Measurements from ENCODE around the gene CDK5RAP1.

Gene CDK5RAP1

DNA sequence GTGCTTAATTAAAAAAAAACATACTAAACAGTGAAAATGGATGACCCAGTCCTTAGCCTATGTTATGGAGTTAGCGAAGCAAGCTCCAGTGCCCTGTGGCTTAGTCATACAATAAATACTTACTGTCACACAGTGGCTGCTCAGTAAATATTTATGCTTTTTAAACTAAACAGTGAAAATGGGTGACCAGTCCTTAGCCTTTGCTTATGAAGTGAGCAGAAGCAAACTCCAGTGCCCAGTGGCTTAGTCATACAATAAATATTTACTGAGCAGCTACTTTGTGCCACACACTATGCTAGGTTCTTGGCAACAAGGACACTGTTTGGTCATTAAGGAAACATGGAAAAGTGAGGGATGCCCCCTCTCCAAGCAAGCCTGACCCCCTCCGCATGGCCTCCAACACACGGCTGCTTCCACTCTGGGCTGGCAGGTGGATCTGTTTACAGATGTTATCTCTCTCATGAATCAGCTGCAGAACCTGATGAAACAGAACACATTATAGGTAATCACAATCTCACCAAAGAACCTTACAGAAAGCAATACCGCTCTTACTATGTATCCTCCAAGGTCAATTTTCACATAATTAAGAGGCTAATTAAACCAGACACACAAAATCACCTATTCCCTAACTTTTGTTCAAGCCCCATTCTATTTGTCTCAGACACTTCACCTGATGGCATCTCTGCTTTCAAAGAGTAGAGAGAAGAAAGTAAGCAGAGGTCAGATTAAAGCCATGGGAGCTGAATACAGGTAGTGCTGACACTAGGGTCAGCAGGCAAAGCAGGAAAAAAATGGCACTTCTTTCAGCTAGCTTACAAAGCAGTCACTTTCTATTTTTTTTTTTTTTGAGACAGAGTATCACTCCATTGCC is 27.3 kb downstream of the CDK5RAP1 start:
- no peak for DNase-seq

DNA sequence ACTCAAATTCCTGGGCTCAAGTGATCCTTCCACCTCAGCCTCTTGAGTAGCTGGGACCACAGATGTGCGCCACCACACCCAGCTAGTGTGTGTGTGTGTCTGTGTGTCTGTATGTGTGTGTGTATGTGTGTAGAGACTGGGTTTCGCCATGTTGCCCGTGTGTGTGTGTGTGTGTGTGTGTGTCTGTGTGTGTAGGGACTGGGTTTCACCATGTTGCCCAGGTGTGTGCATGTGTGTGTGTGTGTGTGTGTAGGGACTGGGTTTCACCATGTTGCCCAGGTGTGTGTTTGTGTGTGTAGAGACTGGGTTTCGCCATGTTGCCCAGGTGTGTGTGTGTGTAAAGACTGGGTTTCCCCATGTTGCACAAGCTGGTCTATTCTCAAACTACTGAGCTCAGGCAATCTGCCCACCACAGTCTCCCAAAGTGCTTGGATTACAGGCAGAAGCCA is 28.3 kb downstream of the CDK5RAP1 start:
- no peak for DNase-seq

DNA sequence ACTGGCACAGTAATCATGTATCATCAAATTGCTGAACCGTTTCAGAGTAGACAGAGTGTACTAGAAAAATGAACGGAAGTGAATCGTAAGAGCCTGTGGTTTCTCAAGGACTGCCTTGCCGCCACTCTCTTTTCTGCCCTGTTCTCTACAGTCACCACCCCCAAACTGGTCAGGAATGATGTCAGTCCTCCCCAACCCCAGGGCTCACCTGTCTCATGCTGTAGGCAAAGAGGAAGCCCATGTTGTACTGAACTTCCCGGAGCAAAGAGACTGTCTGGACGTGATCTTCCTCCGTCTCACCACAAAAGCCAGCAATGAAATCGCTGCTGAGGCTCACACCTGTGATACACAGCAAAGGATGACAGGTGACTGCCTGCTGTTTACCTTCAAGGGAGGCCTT is 31.0 kb downstream of the CDK5RAP1 start:
- DNase-seq: no peak

DNA sequence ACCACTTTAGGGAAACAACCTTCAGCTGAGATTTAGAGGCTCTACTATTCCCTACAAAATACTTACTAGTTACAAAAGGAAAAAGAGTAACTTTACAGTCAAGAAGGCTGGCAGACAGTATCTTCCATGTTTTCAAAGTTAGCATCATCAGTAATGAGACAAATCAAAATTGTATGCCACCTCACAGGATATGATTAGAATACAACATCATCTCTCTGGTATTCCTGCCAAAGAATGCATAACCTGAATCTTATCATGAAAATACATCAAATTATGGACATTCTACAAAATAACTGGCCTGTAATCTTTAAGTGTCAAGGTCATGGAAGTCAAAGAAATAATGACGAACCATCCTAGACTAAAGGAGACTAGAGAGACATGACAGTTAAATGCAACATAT is 38.4 kb downstream of the CDK5RAP1 start:
- DNase-seq: no peak

DNA sequence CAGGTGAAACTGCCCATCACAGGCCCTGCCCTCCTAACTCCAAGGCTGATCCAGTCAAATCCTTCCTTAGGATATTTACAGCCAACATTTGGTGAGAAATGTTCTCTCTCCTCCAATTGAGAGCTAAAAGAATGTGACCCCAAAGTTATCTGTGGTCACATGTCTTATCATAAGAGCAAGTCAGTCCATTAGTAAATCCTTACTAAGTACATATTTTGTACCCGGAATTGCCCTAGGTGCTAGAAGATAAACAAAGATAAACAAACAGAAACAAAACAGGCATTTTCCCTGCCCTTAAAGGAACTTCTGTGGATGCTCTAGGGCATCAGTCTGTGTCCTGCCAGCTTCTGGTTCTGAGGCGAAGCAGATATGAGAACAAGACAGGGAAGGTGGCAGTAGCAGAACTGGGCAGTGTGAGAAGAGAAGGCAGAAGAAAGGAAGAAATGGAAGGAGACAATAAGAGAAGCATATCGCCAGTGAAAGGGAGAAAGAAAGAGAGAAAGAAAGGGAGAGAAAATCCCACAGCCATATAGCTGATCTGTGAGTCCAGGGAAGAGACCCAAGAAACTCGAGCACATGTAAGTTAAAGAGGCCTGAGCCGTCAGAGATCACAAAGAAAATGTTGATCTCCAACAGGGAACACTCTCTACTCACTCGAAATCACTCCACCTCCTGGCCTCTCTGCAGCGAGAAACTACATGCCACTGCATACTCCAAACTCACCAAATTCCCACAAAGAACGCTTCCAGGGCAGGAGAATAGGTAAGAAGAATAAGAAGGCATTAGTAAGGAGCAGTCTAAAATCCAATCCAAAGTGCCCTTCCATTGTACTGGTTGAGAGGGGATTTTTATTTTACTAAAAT is 41.7 kb downstream of the CDK5RAP1 start:
- no peak for DNase-seq

DNA sequence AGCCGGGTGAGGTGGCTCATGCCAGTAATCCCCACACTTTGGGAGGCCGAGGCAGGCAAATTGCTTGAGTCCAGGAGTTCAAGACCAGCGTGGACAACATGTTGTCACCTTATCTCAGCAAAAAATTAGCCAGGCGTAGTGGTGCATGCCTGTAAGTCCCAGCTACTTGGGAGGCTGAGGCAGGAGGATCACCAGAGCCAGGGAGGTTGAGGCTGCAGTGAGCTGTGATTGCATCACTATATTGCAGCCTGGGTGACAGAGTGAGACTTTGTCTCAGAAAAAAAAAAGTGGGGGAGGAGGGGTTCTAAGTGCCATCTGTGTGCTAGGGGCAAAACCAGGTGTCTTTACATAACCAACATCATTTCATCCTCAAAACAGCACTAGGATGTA is 48.3 kb downstream of the CDK5RAP1 start:
- no peak for DNase-seq

DNA sequence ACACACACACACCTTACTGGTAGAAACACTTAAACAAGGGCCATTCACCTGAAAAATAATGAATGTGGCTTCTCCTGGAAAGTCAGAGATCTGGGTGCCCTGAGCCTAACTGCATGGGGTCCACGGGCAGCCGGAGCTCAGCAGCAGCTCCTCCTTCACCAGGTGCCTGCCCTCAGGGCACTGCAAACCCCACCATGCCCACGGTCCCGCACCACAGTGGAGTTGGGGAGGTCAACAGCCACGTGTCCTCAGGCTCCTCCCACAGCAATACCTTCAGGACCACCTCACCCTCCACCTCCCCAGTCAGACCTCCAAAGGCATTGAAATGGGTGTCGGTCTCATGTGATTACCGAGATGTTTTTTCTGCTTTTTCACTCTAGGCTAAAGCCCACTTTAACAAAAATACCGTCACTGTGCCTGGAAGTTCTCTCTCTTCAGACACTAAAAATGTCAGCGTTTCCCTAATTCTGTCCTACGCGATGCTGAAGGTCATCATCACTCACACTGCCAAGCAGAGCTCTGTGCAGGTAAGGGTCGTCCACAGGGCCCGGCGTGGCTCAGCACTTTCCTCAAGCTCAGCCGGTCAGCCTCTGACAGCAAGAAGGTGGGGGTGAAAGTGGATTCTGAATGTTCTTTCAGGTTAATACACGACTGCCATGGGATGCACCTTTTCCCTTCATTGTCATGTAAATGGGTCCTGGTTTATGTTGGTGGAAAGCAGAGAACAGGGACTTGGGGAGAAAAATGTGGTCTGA is 48.9 kb downstream of the CDK5RAP1 start:
- no peak for DNase-seq

DNA sequence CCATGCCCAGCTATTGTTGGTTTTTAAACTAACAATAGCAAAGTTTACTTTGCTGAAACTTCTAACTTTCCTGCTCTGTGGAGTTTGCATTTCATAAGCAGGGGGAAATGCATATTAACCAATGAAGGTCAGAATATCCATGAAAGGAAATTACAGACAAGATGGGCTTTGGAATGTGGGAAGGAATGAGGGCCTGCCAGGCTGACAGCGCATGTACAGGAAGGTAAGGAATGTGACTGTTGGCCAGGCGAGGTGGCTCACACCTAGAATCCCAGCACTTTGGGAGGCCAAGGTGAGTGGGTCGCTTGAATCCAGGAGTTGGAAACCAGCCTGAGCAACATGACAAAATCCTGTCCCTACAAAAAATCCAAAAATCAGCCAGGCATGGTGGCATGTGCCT is 49.6 kb downstream of the CDK5RAP1 start:
- DNase-seq: no peak

DNA sequence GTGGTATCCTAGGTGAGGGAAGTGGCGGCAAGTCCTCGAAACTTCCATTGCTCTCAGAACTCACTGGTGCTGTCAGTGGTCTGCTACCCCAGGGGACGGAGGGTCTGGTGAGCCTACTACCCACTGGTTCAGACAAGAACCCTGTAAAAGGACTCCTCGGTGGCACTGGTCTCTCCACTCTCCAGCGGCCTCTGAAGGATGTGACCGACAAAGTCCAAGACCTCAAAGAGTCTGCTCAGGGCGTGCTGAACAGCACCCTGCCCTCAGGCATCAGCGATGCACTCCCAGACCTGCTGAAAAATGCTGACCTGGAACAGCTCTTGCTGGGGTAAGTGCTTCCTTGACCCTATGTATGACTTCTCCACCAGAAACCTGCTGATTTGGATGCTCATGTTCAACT is 51.8 kb downstream of the CDK5RAP1 start:
- DNase-seq: no peak

DNA sequence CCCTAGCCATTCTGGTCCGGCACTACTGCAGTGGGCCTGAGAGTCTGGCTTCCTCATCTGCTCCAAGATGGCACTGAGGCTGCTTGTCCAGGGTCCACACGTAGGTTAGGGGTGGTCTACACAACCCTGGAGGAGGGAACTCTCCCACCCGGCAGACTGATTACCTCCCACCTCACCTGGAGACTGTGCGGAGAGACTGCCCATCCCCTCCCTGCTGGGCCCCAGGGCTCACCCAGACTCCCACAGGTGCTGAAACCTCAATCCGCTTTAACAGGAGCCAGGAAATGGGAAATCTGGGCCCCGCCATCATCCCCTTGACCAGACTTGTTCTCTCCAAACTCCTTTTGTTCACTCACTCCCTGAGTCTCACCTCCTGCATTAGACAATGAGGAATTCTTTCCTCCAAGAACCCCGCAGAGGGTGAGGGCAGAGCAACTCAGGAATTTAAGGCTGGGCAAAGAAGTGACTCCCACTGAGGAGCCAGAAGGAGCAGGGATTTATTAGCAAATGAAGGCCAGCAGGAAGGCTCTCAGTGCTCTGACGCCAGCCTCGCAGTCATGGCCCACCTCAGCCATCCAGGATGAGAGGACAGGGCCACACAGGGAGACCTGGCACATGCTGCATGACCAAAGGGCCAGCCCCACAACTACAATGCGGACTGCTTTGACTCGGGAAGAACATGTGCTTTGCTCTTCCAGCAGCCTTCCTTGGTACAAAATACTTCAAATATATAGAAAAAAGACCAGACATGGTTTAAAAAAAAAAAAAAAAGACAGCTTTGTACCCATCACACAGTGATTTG is 53.0 kb downstream of the CDK5RAP1 start:
- no peak for DNase-seq

DNA sequence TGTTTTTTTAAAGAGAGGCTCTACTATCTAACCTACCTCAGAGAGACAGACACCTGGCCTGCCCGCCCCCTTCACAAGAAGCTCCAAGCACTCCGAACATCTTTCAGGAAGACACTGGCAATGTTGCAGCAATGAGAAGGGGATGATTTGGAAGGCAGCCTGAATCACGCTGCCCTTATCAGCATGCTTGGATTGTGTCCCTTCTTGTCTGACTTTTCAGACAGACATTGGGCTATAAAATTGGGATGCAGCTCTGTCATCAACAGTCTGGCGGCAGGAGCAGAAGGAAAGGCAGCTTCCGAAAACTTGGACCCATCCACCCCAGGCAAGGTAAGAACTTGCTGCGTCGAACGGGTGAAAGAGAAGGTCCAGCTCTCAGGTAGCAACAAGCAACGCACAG is 56.0 kb downstream of the CDK5RAP1 start:
- no peak for DNase-seq

DNA sequence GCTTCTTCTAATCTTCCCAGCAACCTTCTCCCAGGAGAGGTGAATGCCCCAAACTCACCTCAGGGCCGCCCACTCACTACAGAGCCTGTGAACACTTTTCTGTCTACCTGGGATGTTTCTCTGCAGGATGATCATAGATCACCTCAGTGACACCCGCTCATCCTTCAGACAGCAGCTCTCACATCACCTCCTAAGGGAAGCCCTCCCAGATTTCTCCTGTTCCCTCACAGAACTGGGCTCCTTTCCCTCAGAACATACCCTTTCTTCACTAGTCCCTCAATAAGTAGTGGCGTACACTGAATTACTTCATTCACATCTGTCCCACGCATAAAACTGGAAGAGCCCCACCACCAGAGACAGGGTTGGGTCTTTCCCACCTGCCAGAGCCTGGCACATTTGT is 57.8 kb downstream of the CDK5RAP1 start:
- no peak for DNase-seq

DNA sequence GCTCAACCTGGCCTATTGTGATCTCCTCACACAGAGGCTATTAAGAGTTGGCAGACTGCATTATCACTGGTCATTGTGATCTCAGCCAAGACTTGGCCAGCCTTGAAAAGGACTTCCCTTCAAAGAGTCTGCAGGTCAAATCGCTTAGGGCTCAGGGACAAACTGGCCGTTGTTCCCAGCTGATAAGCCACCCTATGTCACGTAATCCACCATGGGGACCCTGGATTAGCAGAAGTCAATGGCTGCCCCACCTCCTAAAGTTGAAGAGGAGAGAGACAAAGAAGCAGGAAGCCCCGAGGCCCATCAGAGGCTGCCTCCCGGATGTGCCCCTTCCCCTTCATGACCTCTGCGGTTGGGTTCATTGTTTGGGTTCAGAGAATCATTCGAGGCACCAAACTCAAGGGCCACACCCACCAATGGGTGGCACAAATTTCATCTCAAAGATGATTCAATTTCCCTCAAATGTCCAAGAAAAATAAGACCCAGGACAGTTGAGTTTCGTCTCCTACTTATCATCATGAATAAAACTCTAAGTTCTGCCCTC is 61.7 kb downstream of the CDK5RAP1 start:
- no peak for DNase-seq

DNA sequence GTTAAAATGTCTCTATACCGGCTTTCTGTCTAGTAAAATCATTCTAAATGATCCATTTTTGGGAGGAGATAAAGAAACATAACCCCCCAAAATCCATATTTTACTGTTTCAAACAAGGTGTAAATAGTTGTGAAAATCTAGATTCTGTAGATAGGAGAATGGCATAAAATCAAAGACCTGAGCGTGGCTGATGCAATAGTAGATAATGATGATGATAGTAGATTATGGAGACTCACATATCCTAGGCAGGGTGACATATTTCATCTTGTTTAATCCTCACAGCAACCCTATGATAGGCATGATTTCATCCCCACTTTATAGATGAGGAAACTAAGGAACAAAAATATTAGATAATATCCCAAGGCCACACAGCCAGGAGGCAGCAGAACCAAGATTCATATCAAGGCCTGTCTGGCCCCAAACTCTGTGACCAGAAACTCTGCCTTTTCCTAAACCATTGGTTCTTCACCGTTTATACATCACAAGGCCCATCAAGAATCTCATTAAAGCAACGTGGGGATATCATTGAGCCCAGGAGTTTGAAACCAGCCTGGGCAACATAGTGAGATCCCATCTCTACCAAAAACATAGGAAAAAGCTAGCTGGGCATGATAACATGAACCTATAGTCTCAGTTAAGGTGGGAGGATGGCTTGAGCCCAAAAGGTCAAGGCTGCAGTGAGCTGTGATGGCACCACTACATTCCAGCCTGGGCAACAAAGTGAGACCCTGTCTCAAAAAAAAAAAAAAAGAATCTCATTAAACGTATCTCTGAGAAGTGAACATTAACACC is 62.7 kb downstream of the CDK5RAP1 start:
- DNase-seq: no peak

DNA sequence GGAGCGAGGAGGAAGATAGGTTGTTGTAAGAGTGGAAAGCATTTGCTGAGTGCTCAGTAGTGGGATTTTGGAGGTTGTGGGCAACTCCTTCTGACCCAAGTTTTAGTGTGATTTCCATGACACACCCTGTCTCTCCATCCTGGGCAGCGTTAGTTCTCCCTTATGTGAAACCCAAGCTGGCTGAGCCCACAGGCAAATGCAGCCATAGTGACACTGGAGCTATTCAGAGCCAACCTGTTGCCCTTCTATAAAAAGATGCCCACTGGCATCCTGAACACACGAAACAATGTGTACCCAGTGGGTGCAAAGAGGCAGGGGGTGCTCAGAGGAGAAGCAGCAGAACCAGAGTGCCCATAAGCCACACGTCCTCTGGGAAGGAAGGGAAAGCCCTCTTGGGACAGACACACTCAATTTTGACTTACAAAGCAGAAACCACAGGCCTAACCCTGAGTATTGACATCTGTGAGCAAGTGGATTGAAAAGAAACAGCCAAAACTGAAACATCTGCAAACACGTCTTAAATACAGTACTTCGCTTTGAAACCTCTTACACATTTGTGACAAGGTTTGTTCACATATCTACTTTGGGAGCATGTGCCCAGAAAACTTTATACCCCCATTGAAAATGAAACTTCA is 63.7 kb downstream of the CDK5RAP1 start:
- DNase-seq: no peak

DNA sequence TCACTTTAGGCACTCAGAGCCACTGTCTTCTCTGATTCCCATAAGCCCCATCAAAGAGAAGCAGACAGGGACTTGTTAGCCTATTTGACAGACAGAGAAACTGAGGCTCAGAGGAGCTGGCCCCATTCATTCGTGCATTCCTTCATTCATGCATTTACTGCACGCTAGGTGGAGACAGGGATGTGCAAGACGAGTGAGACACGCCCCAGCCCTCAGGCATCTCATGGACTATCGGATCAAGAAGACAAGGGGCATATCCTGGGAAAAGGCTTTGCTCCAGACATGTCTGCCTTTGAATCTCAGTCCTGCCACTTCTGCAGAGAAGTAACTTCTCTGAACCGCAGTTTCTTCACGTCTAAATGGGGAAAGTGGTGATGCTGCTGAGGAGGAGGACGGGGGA is 64.2 kb downstream of the CDK5RAP1 start:
- DNase-seq: no peak

DNA sequence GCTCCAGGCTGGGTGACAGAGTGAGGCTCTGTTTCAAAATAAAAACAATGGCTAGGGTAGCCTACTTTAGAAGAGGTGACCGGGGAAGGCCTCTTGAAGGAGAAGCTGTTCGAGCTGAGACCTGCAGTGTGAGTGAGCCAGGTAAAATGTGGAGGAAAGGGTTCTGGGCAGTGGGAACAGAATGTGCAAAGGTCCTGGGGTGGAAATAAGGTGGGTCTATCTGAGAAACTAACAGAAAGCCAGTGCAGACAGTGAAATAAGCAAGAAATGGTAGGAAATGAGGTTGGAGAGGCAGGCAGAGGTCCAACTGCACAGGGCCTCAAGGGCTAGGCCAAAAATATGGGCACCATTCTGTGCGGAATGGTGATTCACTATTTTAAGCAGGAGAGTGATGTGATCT is 64.9 kb downstream of the CDK5RAP1 start:
- no peak for DNase-seq

DNA sequence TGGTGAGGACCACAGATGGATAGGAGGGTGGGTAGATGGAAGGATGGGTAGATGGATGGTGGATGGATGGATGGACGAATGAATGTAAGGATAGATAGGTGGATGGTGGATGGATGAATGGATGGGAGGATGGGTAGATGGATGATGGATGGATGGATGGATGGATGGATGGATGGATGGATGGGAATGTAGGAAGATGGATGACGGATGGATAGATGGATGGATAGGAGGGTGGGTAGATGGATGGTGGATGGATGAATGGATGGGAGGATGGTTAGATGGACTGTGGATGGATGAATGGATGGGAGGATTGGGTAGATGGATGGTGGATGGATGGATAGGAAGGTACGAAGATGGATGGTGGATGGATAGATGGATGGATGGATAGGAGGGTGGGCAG is 67.2 kb downstream of the CDK5RAP1 start:
- DNase-seq: no peak

DNA sequence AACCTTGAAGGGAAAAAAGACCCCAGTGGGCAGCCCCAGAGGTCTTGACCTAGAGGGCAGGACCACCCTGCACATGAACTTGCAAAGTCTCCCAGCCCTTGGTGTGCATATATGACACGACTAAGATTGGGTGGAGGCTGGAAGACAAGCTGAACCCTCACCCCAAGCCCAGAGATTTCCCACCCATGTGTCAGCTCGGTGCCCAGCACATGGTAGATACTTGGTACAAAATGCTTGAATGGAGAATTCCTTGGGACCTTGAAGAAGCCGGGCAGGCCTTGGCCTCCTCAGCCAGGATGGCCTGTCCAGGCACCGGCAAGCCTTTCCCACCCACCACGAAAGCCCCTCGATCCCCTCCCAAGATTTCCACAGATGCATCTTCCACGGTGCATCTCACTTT is 67.7 kb downstream of the CDK5RAP1 start:
- no peak for DNase-seq

DNA sequence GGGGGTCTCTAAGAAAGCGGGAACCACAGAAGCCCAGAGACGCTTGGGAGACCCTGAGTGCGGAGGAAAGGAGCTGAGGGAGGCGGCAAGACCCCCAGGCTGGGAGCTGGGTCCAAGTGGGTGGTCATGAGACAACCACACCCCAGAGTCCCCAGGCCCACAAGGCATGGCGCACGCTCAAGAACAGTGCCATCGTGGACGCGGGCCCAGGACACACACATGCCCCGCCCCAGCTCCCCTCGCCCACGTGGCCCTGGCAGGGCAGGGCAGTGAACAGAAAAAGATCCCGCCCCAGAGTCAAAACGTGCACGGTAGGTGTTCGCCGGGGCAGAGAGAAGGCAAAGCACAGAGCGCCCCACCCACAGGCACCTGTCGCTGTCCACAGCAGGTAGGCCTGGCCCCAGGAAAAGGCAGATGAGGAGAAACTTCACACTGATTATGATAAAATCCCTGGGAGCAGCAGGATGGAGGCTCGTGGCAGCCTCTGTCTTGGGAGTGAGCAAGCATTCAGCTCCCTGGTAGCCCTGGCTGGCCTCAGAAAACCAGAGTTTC is 68.3 kb downstream of the CDK5RAP1 start:
- no peak for DNase-seq

All from cortex of kidney (tissue), 1 donor.